WTC11 (cell line): ENCODE measurements around the gene PEX6. TPM values are rescaled to one million over a fixed set of nuclear protein-coding genes. Genes with fewer than 3 reads are reported as not detected.

Source experiments
- ATAC-seq: fragments of 200-7000 bp; cut with Tn5 transposase; 2 replicates; pipeline ENCODE4 v1.10.0; 2021; ENCODE audit warnings: mild to moderate bottlenecking, moderate library complexity
- CTCF ChIA-PET: fragments of 300-600 bp; sonication (Branson Sonifier 250); formaldehyde crosslinking; loops from one replicate; lab custom pipeline; 2021; ENCODE audit warnings: antibody characterized with exemption; lab: Charles Lee
- POLR2A ChIA-PET: fragments of 350-600 bp; sonication (Branson Sonifier 250); formaldehyde crosslinking; loops from one replicate; lab custom pipeline; 2021; ENCODE audit warnings: antibody characterized with exemption; lab: Charles Lee
- DNase-seq: peaks from one replicate; pipeline ENCODE4 v3.0.0; 2021; ENCODE audit warnings: low spot score
- H3K27ac Mint-ChIP-seq: 2 replicates; pipeline ENCODE4 v1.8.0; 2021; ENCODE audit warnings: mixed read lengths
- H3K27me3 Mint-ChIP-seq: 2 replicates; pipeline ENCODE4 v1.8.0; 2021; ENCODE audit warnings: low read depth, mild to moderate bottlenecking, moderate library complexity, mixed read lengths
- H3K36me3 Mint-ChIP-seq: 2 replicates; pipeline ENCODE4 v1.8.0; 2021; ENCODE audit warnings: mixed read lengths
- H3K4me1 Mint-ChIP-seq: 2 replicates; pipeline ENCODE4 v1.8.0; 2022; ENCODE audit warnings: mixed read lengths
- H3K4me3 Mint-ChIP-seq: 2 replicates; pipeline ENCODE4 v1.8.0; 2021; ENCODE audit warnings: mild to moderate bottlenecking, moderate library complexity, mixed read lengths
- H3K9me3 Mint-ChIP-seq: 2 replicates; pipeline ENCODE4 v1.8.0; 2021; ENCODE audit warnings: mixed read lengths
- AR ChIP-seq: fragments of 250-450 bp; sonication (Bioruptor Pico); IDR thresholded peaks from 2 replicates; pipeline ENCODE4 v1.9.0; 2021; ENCODE audit warnings: mild to moderate bottlenecking
- ATF1 ChIP-seq: sonication (generic); formaldehyde crosslinking; IDR thresholded peaks from 2 replicates; pipeline ENCODE4 v1.8.1; 2023; ENCODE audit warnings: mild to moderate bottlenecking, moderate library complexity, missing genetic modification reagents
- CBFB ChIP-seq: sonication (generic); formaldehyde crosslinking; IDR thresholded peaks from 2 replicates; pipeline ENCODE4 v1.8.1; 2022; ENCODE audit warnings: mild to moderate bottlenecking, low read depth, missing genetic modification reagents
- CREB1 ChIP-seq: sonication (generic); formaldehyde crosslinking; IDR thresholded peaks from 2 replicates; pipeline ENCODE4 v1.8.0; 2023; ENCODE audit warnings: mild to moderate bottlenecking, missing genetic modification reagents
- CTCF ChIP-seq: fragments of 200-600 bp; IDR thresholded peaks from 2 replicates; pipeline ENCODE4 v1.8.0; 2022; ENCODE audit warnings: antibody characterized with exemption
- E2F1 ChIP-seq: sonication (generic); formaldehyde crosslinking; IDR thresholded peaks from 2 replicates; pipeline ENCODE4 v1.8.0; 2022; ENCODE audit warnings: mild to moderate bottlenecking, missing genetic modification reagents
- ELF4 ChIP-seq: sonication (generic); formaldehyde crosslinking; IDR thresholded peaks from 2 replicates; pipeline ENCODE4 v1.8.1; 2022; ENCODE audit warnings: low read depth, mild to moderate bottlenecking, moderate library complexity, missing genetic modification reagents
- FOXP1 ChIP-seq: sonication (generic); formaldehyde crosslinking; IDR thresholded peaks from 2 replicates; pipeline ENCODE4 v1.8.0; 2022; ENCODE audit warnings: missing genetic modification reagents, mild to moderate bottlenecking, moderate library complexity, borderline replicate concordance
- MLX ChIP-seq: sonication (generic); formaldehyde crosslinking; IDR thresholded peaks from 2 replicates; pipeline ENCODE4 v1.8.1; 2023; ENCODE audit warnings: mild to moderate bottlenecking, missing genetic modification reagents, moderate library complexity
- MYBL2 ChIP-seq: sonication (generic); formaldehyde crosslinking; IDR thresholded peaks from 2 replicates; pipeline ENCODE4 v1.8.1; 2023; ENCODE audit warnings: mild to moderate bottlenecking, moderate library complexity, missing genetic modification reagents
- NR2C2 ChIP-seq: sonication (generic); formaldehyde crosslinking; IDR thresholded peaks from 2 replicates; pipeline ENCODE4 v1.8.0; 2022; ENCODE audit warnings: mild to moderate bottlenecking, missing genetic modification reagents
- OVOL2 ChIP-seq: fragments of 250-450 bp; sonication (Bioruptor Pico); IDR thresholded peaks from 2 replicates; pipeline ENCODE4 v1.9.0; 2021; ENCODE audit warnings: mild to moderate bottlenecking, borderline replicate concordance
- PREB ChIP-seq: sonication (generic); formaldehyde crosslinking; IDR thresholded peaks from 2 replicates; pipeline ENCODE4 v1.8.1; 2022; ENCODE audit warnings: mild to moderate bottlenecking, missing genetic modification reagents, moderate library complexity, borderline replicate concordance
- RELA ChIP-seq: sonication (generic); formaldehyde crosslinking; IDR thresholded peaks from 2 replicates; pipeline ENCODE4 v1.8.1; 2022; ENCODE audit warnings: missing genetic modification reagents, mild to moderate bottlenecking, borderline replicate concordance
- SOX15 ChIP-seq: fragments of 250-450 bp; sonication (Bioruptor Pico); IDR thresholded peaks from 2 replicates; pipeline ENCODE4 v1.9.0; 2021; ENCODE audit warnings: mild to moderate bottlenecking
- TCF7 ChIP-seq: sonication (generic); formaldehyde crosslinking; IDR thresholded peaks from 2 replicates; pipeline ENCODE4 v1.8.0; 2022; ENCODE audit warnings: mild to moderate bottlenecking, low read depth, missing genetic modification reagents, moderate library complexity
- TEAD1 ChIP-seq: sonication (generic); formaldehyde crosslinking; IDR thresholded peaks from 2 replicates; pipeline ENCODE4 v1.8.0; 2022; ENCODE audit warnings: mild to moderate bottlenecking, missing genetic modification reagents
- ZBTB21 ChIP-seq: sonication (generic); formaldehyde crosslinking; IDR thresholded peaks from 2 replicates; pipeline ENCODE4 v1.8.1; 2023; ENCODE audit warnings: mild to moderate bottlenecking, missing genetic modification reagents, borderline replicate concordance
- ZNF232 ChIP-seq: sonication (generic); formaldehyde crosslinking; IDR thresholded peaks from 2 replicates; pipeline ENCODE4 v1.8.0; 2022; ENCODE audit warnings: mild to moderate bottlenecking, missing genetic modification reagents
- total RNA-seq: library from RNA; stranded (reverse); gene quantifications from 3 replicates; pipeline ENCODE4 v1.2.3, GENCODE V29; 2021

Gene PEX6
- total RNA-seq, 1 experiment from 2014 or later: 8.2 TPM

- no peak for TF ChIP-seq CBFB
- TF ChIP-seq ELF4 (CRISPR knock-in tag): no peak
- TF ChIP-seq E2F1 (CRISPR knock-in tag): no peak
- no peak for TF ChIP-seq FOXP1 (CRISPR knock-in tag)
- no peak for TF ChIP-seq CTCF
- no peak for TF ChIP-seq MLX
- TF ChIP-seq OVOL2 (CRISPR knock-in tag): no peak
- TF ChIP-seq ZBTB21 (CRISPR knock-in tag): no peak
- no peak for TF ChIP-seq TEAD1 (CRISPR knock-in tag)
Measured at GRCh38 chr6:43006251-43006650, 27.3 kb upstream of the PEX6 start (continued).

GRCh38 chr6:43005844-43006243, 26.9 kb upstream of the PEX6 start:
- no peak overlapping the region for H3K27ac Mint-ChIP-seq
- TF ChIP-seq AR (CRISPR knock-in tag) (no peak), TCF7 (no peak), SOX15 (CRISPR knock-in tag) (no peak), ATF1 (no peak), CREB1 (CRISPR knock-in tag) (no peak), NR2C2 (CRISPR knock-in tag) (no peak), MYBL2 (CRISPR knock-in tag) (no peak), RELA (CRISPR knock-in tag) (no peak), PREB (CRISPR knock-in tag) (no peak), ZNF232 (CRISPR knock-in tag) (no peak), CBFB (no peak)
- no peak overlapping the region for H3K4me3 Mint-ChIP-seq
- no peak for ATAC-seq
- H3K36me3 Mint-ChIP-seq: peaks cover 34% of the 10 kb centered on the region
- POLR2A ChIA-PET: interaction anchor here (1.2 to 1.5 kb wide), 2 partner anchors 8 to 10 kb away, joined by 5 read pairs; partner anchors contain the start of genes KLHDC3 and MEA1
- no peak for DNase-seq
- peaks cover 4% of the 10 kb centered on the region; the same call in 1 of the 2 replicates for H3K4me1 Mint-ChIP-seq
- CTCF ChIA-PET: interaction anchor here (0.8 to 1.2 kb wide), 2 partner anchors 29 to 37 kb away, joined by 3 read pairs; no protein-coding TSS in a partner anchor
- no peaks in the 10 kb centered on the region for H3K27me3 Mint-ChIP-seq
- H3K9me3 Mint-ChIP-seq: no peaks in the 10 kb centered on the region
